ENCODE data around the gene GNA12. TPM values are rescaled to one million over a fixed set of nuclear protein-coding genes. Genes with fewer than 3 reads are reported as not detected.

Gene GNA12
- total and polyA plus RNA-seq, 2 of the 4 experiments (the other 2 are of a cell fraction), result 14.3 to 93.9 TPM

DNA sequence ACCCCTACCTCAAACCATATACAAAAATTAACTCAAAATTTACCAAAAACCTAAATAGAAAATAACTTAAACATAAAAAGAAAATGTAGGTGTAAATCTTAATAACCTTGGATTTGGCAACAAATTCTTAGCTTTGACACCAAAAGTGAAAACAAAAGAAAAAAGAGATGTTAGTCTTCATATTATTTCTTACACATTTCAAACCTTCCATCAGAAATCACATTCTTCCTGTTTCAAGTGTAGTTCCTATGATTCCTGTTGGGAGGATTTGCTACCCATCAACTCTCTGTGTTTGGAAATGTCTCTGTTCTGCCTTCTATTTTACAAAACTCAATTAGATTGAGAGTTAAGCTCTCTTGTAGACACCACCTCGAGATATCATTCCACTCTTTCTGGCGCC lies 62.0 kb downstream of the GNA12 start:
- H3K23ac ChIP-seq (ENCODE audit: low read depth, low read length), result no peak overlapping the region
- H3K27me3 ChIP-seq (ENCODE audit: control insufficient read depth, insufficient read depth, low read length), result no peaks in the 10 kb centered on the region
- peaks cover 30 to 73% of the 10 kb centered on the region in 2 experiments for H3K79me1 ChIP-seq (ENCODE audit: low read depth in 1 of 2, low read length in 2 of 2)
- H2AK9ac ChIP-seq (replicated peaks; ENCODE audit: low read depth, low read length, poor library complexity), result no peak overlapping the region
- BruUV-seq (replicated peaks), result no TSS peak
- no CpG with 5 or more reads among the region's 2 CpGs for WGBS, 2 experiments (ENCODE audit: extremely low coverage in 2 of 2, insufficient read length in 1 of 2)
- no peak overlapping the region for H3K56ac ChIP-seq (ENCODE audit: extremely low read depth, insufficient read depth, low read length)
- no peak overlapping the region for H3K14ac ChIP-seq (replicated peaks; ENCODE audit: low read depth, low read length)
- H3K27ac ChIP-seq (ENCODE audit: insufficient read depth, low read length), result no peak overlapping the region
- H4K91ac ChIP-seq (ENCODE audit: insufficient read depth, low read depth, low read length), result no peak overlapping the region
- no peak for ATAC-seq (ENCODE audit: low read depth)
- H3K4me2 ChIP-seq (ENCODE audit: low read depth, low read length), result no peak overlapping the region
- no peak overlapping the region for H2BK5ac ChIP-seq (ENCODE audit: low read depth, low read length, poor library complexity, severe bottlenecking)
- no peak overlapping the region for H3K4ac ChIP-seq (ENCODE audit: low read depth, low read length)
- no peaks in the 10 kb centered on the region for H3K9me3 ChIP-seq (ENCODE audit: control insufficient read depth, insufficient read depth, low read length)
- no peak for TF ChIP-seq POLR2A (IDR thresholded peaks at IDR 0.05; ENCODE audit: low read depth, low read length)
- TF ChIP-seq CEBPB (IDR thresholded peaks at IDR 0.05; ENCODE audit: low read depth, low read length), result no peak
- TF ChIP-seq FOS (IDR thresholded peaks at IDR 0.05; ENCODE audit: low read depth, low read length), result no peak
- TF ChIP-seq RFX5 (IDR thresholded peaks at IDR 0.05; ENCODE audit: low read depth, low read length), result no peak
- TF ChIP-seq SMC3 (IDR thresholded peaks at IDR 0.05; ENCODE audit: low read depth, low read length), result no peak
- TF ChIP-seq RCOR1 (IDR thresholded peaks at IDR 0.05; ENCODE audit: insufficient replicate concordance, low read length), result no peak
- no peak for TF ChIP-seq MAFK (IDR thresholded peaks at IDR 0.05; ENCODE audit: low read depth, low read length)
- TF ChIP-seq, protein P1, sequence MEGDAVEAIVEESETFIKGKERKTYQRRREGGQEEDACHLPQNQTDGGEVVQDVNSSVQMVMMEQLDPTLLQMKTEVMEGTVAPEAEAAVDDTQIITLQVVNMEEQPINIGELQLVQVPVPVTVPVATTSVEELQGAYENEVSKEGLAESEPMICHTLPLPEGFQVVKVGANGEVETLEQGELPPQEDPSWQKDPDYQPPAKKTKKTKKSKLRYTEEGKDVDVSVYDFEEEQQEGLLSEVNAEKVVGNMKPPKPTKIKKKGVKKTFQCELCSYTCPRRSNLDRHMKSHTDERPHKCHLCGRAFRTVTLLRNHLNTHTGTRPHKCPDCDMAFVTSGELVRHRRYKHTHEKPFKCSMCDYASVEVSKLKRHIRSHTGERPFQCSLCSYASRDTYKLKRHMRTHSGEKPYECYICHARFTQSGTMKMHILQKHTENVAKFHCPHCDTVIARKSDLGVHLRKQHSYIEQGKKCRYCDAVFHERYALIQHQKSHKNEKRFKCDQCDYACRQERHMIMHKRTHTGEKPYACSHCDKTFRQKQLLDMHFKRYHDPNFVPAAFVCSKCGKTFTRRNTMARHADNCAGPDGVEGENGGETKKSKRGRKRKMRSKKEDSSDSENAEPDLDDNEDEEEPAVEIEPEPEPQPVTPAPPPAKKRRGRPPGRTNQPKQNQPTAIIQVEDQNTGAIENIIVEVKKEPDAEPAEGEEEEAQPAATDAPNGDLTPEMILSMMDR (conservative IDR thresholded peaks at IDR 0.05; ENCODE audit: low read depth, low read length), result no peak
- TF ChIP-seq RAD21 (IDR thresholded peaks at IDR 0.05; ENCODE audit: low read length), result no peak
- TF ChIP-seq BHLHE40 (IDR thresholded peaks at IDR 0.05; ENCODE audit: low read depth, low read length), result no peak
- TF ChIP-seq CHD1 (IDR thresholded peaks at IDR 0.05; ENCODE audit: low read depth, low read length), result no peak
- TF ChIP-seq, protein P2, sequence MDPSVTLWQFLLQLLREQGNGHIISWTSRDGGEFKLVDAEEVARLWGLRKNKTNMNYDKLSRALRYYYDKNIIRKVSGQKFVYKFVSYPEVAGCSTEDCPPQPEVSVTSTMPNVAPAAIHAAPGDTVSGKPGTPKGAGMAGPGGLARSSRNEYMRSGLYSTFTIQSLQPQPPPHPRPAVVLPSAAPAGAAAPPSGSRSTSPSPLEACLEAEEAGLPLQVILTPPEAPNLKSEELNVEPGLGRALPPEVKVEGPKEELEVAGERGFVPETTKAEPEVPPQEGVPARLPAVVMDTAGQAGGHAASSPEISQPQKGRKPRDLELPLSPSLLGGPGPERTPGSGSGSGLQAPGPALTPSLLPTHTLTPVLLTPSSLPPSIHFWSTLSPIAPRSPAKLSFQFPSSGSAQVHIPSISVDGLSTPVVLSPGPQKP (IDR thresholded peaks at IDR 0.05; ENCODE audit: borderline replicate concordance, low read depth, low read length), result no peak
- no peak for TF ChIP-seq MXI1 (IDR thresholded peaks at IDR 0.05; ENCODE audit: borderline replicate concordance, low read depth, low read length)
- no peak for TF ChIP-seq MAZ (IDR thresholded peaks at IDR 0.05; ENCODE audit: borderline replicate concordance, low read depth, low read length)
- no peak for TF ChIP-seq NFE2L2 (IDR thresholded peaks at IDR 0.05; ENCODE audit: low read depth, low read length)
- ChIA-PET POLR2A (ENCODE audit: unreplicated experiment) (no interaction called here), CTCF (no interaction called here)
- H4K8ac ChIP-seq (ENCODE audit: low read depth in 2 of 2, low read length in 2 of 2), result no peak overlapping the region
- H2BK120ac ChIP-seq (ENCODE audit: low read depth, low read length), result no peak overlapping the region
- DNase-seq, result no peak
- peaks cover 5% of the 10 kb centered on the region; the same call in 1 of the 2 replicates for H3K4me1 ChIP-seq (ENCODE audit: control insufficient read depth, insufficient read depth, low read length)
- dilution Hi-C loops (cut with HindIII; ENCODE audit: low sequenced_read_pairs, unreplicated experiment) (no loop called here), intact Hi-C loops (cut with micrococcal nuclease) (no loop called here), in situ Hi-C loops (cut with MboI; ENCODE audit: low sequenced_read_pairs) (no loop called here)
- no peak overlapping the region for H2AFZ ChIP-seq (replicated peaks; ENCODE audit: low read length, poor library complexity)
- H2BK20ac ChIP-seq (ENCODE audit: low read depth, low read length), result no peak overlapping the region
- peaks cover 13% of the 10 kb centered on the region for H4K20me1 ChIP-seq (ENCODE audit: insufficient read depth, low read length)
- H2BK15ac ChIP-seq (ENCODE audit: low read depth, low read length), result no peak overlapping the region
- H3K4me3 ChIP-seq (ENCODE audit: insufficient read depth, low read depth, low read length), result no peak overlapping the region
- peaks cover 17% of the 10 kb centered on the region for H3K36me3 ChIP-seq (ENCODE audit: control insufficient read depth, insufficient read depth, low read length)
- H3K9ac ChIP-seq (ENCODE audit: low read depth, low read length), result no peak overlapping the region
- H3K18ac ChIP-seq (ENCODE audit: low read depth, low read length), result no peak overlapping the region
- no peak overlapping the region for H4K5ac ChIP-seq (ENCODE audit: low read depth, low read length)
- H2AK5ac ChIP-seq (ENCODE audit: low read depth, low read length), result no peak overlapping the region
- peaks cover 8% of the 10 kb centered on the region; the same call in 1 of the 2 replicates for H3K9me1 ChIP-seq (ENCODE audit: insufficient read depth, low read length)

Measured in IMR-90 (cell line).